Retinal pigment epithelial cell (primary cell): ENCODE data around the gene SDF4.

ENCODE experiments used
- DNase-seq: peaks from one replicate; pipeline ENCODE4 v3.0.0-alpha.2; 2010; ENCODE audit warnings: low read depth
- H3K4me3 ChIP-seq: 2 replicates; pipeline ENCODE4 v1.5.1; 2011; ENCODE audit warnings: mild to moderate bottlenecking, low read length, control low read depth, moderate library complexity
- CTCF ChIP-seq: conservative IDR thresholded peaks from 2 replicates; pipeline ENCODE4 v1.5.1; 2011; ENCODE audit warnings: low read depth, low read length, control low read depth, inconsistent platforms

SDF4 gene

GRCh38 chr1:1241588-1242219 is 9.9 kb upstream of the SDF4 start:
- no peak overlapping the region for H3K4me3 ChIP-seq
- no peak for TF ChIP-seq CTCF
- DNase-seq = no peak

- no peak for DNase-seq
- TF ChIP-seq CTCF = no peak
- H3K4me3 ChIP-seq = no peak overlapping the region
These were observed 9.2 kb upstream of the SDF4 start for GRCh38 chr1:1240822-1241587.

- no peak for TF ChIP-seq CTCF
- DNase-seq = no peak
- no peak overlapping the region for H3K4me3 ChIP-seq
These were observed 8.5 kb upstream of the SDF4 start for GRCh38 chr1:1240348-1240732.

- H3K4me3 ChIP-seq = no peak overlapping the region
- DNase-seq = no peak
- no peak for TF ChIP-seq CTCF
These were observed 8.0 kb upstream of the SDF4 start for GRCh38 chr1:1239614-1240347.

GRCh38 chr1:1239227-1239613 is 7.4 kb upstream of the SDF4 start:
- no peak for TF ChIP-seq CTCF
- no peak overlapping the region for H3K4me3 ChIP-seq
- DNase-seq = no peak

- H3K4me3 ChIP-seq = no peak overlapping the region
- no peak for TF ChIP-seq CTCF
- DNase-seq = no peak
These were observed 6.9 kb upstream of the SDF4 start for GRCh38 chr1:1238702-1239178.
